ENCODE data around the gene FRMD3. TPM values are rescaled to one million over a fixed set of nuclear protein-coding genes. Genes with fewer than 3 reads are reported as not detected.

FRMD3 gene
- total and polyA plus RNA-seq, 8 donors = 1.3 to 18.0 (median 4.1) TPM

DNA sequence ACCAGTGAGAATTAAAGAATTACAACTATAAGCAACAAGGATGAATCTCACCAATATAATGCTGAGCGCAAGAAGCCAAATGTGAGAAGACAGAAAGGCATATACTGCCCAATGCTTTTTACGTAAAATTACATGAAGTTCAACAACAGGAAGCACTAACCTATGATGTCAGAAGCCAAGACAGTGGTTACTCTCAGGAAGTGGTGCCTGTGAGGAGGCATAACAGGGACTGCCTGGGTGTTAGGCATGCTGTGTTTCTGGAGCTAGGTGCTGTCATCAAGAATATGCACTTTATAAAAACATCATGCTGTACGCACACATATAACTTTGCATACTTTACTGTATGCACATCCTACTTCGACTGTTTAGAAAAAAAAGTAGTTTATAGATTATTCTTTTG, 30.1 kb downstream of the FRMD3 start:
- H3K9me3 ChIP-seq = no peaks in the 10 kb centered on the region
- no peak overlapping the region for H3K27ac ChIP-seq
- 77 to 94% (median 89%) methylated on average over 4 of the region's 4 CpGs for WGBS, 5 donors
- H3K4me1 ChIP-seq = peaks cover 0 to 11% (median 0%) of the 10 kb centered on the region in 4 donors
- no peaks in the 10 kb centered on the region for H3K27me3 ChIP-seq
- intact Hi-C loops (cut with DNase I; ENCODE audit: low total_unique reads) = no loop called here
- TF ChIP-seq POLR2AphosphoS5 (IDR thresholded peaks at IDR 0.05) (no peak), POLR2A (IDR thresholded peaks at IDR 0.05) (no peak), EP300 (IDR thresholded peaks at IDR 0.05) (no peak), CTCF (IDR thresholded peaks at IDR 0.05) (no peak)
- DNase-seq = peak in 1 of 2 donors; percentile 27
- H3K36me3 ChIP-seq = no peaks in the 10 kb centered on the region
- no peak overlapping the region for H3K4me3 ChIP-seq

DNA sequence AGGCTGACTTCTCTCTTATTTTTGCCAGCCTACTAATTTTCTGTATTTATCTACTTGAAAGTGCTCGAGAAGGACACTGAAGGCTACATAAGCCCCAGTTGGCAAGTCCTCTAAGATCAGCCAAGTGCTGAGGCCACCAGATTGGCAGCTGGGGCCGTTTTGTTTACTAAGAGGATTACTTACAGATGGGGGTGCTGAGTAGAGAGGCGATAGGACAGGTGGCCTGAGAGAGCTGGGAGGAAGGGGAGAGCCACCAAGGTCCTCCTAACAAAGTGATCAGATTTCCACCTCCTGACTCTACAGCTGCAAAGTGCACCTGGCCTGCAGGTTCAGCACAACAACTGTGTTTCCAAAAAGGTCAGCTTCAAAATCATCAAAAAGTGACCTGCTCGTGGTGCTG, 32.9 kb downstream of the FRMD3 start:
- Histone ChIP-seq H3K4me3 (no peak overlapping the region), H3K9me3 (no peaks in the 10 kb centered on the region), H3K36me3 (no peaks in the 10 kb centered on the region), H3K27me3 (no peaks in the 10 kb centered on the region), H3K4me1 (peaks cover 0 to 4% (median 0%) of the 10 kb centered on the region in 4 donors), H3K27ac (no peak overlapping the region)
- WGBS, 5 donors = 46 to 63% (median 62%) methylated on average over 4 of the region's 4 CpGs
- intact Hi-C loops (cut with DNase I; ENCODE audit: low total_unique reads) = no loop called here
- TF ChIP-seq EP300 (IDR thresholded peaks at IDR 0.05) (no peak), CTCF (IDR thresholded peaks at IDR 0.05) (no peak), POLR2AphosphoS5 (IDR thresholded peaks at IDR 0.05) (no peak), POLR2A (IDR thresholded peaks at IDR 0.05) (no peak)
- DNase-seq = no peak

DNA sequence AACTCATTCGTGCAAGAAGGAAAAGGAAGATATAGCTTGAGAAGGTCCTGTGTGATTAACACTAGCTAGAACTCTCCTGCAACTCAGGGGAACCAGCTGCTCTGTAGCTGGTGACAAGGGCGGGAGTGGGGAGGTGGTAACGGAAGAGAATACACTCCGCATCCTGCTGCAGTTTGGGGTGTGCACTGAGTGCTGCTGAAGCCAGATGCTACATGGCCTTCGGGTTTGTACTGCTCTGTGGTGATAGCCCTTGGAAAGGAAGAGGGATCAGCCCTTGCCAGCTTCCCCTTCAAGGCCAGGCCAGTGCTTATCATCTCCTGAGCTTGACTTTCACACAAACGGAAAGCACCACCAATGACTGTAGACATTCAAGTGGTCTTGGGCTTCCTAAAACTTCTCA, 34.3 kb downstream of the FRMD3 start:
- no peak overlapping the region for H3K27ac ChIP-seq
- peaks cover 0 to 4% (median 0%) of the 10 kb centered on the region in 4 donors for H3K4me1 ChIP-seq
- H3K4me3 ChIP-seq = no peak overlapping the region
- no peaks in the 10 kb centered on the region for H3K27me3 ChIP-seq
- 73 to 89% (median 84%) methylated on average over 6 of the region's 6 CpGs for WGBS, 5 donors
- intact Hi-C loops (cut with DNase I; ENCODE audit: low total_unique reads) = no loop called here
- no peaks in the 10 kb centered on the region for H3K36me3 ChIP-seq
- no peak for TF ChIP-seq POLR2AphosphoS5 (IDR thresholded peaks at IDR 0.05)
- no peak for TF ChIP-seq CTCF (IDR thresholded peaks at IDR 0.05)
- TF ChIP-seq EP300 (IDR thresholded peaks at IDR 0.05) = no peak
- no peak for TF ChIP-seq POLR2A (IDR thresholded peaks at IDR 0.05)
- no peak for DNase-seq
- no peaks in the 10 kb centered on the region for H3K9me3 ChIP-seq

GRCh38 chr9:83501565-83501964, 36.6 kb downstream of the FRMD3 start:
- no peak overlapping the region for H3K27ac ChIP-seq
- no peaks in the 10 kb centered on the region for H3K4me1 ChIP-seq
- no peaks in the 10 kb centered on the region for H3K36me3 ChIP-seq
- H3K9me3 ChIP-seq = no peaks in the 10 kb centered on the region
- TF ChIP-seq CTCF (IDR thresholded peaks at IDR 0.05) = no peak
- TF ChIP-seq POLR2AphosphoS5 (IDR thresholded peaks at IDR 0.05) = no peak
- TF ChIP-seq POLR2A (IDR thresholded peaks at IDR 0.05) = no peak
- H3K27me3 ChIP-seq = no peaks in the 10 kb centered on the region
- WGBS, 5 donors = 73 to 84% (median 78%) methylated on average over 3 of the region's 3 CpGs
- H3K4me3 ChIP-seq = no peak overlapping the region
- no peak for DNase-seq
- intact Hi-C loops (cut with DNase I; ENCODE audit: low total_unique reads) = no loop called here
